Kidney epithelial cell (primary cell): ENCODE results near the gene SEZ6. TPM values are rescaled to one million over a fixed set of nuclear protein-coding genes. Genes with fewer than 3 reads are reported as not detected.

Source experiments
- DNase-seq: peaks from one replicate; pipeline ENCODE4 v3.0.0-alpha.2; 2010; ENCODE audit warnings: low read depth
- H3K27me3 ChIP-seq: 2 replicates; pipeline ENCODE4 v1.6.0; 2011; ENCODE audit warnings: low read length; ENCODE audit not compliant: control insufficient read depth, insufficient read depth
- H3K36me3 ChIP-seq: 2 replicates; pipeline ENCODE4 v1.5.1; 2011; ENCODE audit warnings: low read length; ENCODE audit not compliant: control insufficient read depth, insufficient read depth
- H3K4me3 ChIP-seq: 2 replicates; pipeline ENCODE4 v1.5.1; 2011; ENCODE audit warnings: low read depth, mild to moderate bottlenecking, control low read depth, low read length
- total RNA-seq: library from RNA; depleted of rRNA; stranded (reverse); fragments of >200 nt; gene quantifications from 2 replicates; pipeline ENCODE4 v1.2.3, GENCODE V29; 2015
- TF ChIP-seq, protein P1 (sequence below): IDR thresholded peaks from 2 replicates; pipeline ENCODE4 v1.5.1; 2011; ENCODE audit warnings: mild to moderate bottlenecking, moderate library complexity, low read length, control low read depth, inconsistent platforms; ENCODE audit not compliant: insufficient read depth, poor library complexity, severe bottlenecking

SEZ6 gene
- total RNA-seq, 1 donor from 2014 or later, result not detected

DNA sequence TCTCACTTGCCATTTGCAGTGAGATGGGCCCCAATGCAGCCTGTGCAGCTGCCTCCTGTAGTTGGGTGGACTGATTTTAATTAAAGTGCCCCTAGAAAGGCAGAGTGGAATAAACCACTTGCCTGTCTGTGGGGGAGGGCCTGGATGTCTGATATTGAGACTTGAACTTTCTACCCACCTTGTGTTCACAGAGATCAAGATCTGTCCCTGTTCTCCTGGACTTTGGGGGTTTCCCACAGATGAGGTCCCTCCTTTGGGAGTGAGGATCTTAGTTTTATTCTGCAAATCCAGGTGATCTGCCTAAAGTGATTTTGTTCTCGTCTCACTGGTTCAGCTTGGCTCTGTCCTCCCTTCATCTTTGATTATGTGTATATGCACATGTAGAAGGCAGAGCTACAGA lies 95.3 kb downstream of the SEZ6 start:
- Histone ChIP-seq H3K36me3 (peaks cover 6% of the 10 kb centered on the region), H3K4me3 (no peak overlapping the region), H3K27me3 (no peaks in the 10 kb centered on the region)
- DNase-seq, result no peak
- TF ChIP-seq, protein P1, sequence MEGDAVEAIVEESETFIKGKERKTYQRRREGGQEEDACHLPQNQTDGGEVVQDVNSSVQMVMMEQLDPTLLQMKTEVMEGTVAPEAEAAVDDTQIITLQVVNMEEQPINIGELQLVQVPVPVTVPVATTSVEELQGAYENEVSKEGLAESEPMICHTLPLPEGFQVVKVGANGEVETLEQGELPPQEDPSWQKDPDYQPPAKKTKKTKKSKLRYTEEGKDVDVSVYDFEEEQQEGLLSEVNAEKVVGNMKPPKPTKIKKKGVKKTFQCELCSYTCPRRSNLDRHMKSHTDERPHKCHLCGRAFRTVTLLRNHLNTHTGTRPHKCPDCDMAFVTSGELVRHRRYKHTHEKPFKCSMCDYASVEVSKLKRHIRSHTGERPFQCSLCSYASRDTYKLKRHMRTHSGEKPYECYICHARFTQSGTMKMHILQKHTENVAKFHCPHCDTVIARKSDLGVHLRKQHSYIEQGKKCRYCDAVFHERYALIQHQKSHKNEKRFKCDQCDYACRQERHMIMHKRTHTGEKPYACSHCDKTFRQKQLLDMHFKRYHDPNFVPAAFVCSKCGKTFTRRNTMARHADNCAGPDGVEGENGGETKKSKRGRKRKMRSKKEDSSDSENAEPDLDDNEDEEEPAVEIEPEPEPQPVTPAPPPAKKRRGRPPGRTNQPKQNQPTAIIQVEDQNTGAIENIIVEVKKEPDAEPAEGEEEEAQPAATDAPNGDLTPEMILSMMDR, result no peak

DNA sequence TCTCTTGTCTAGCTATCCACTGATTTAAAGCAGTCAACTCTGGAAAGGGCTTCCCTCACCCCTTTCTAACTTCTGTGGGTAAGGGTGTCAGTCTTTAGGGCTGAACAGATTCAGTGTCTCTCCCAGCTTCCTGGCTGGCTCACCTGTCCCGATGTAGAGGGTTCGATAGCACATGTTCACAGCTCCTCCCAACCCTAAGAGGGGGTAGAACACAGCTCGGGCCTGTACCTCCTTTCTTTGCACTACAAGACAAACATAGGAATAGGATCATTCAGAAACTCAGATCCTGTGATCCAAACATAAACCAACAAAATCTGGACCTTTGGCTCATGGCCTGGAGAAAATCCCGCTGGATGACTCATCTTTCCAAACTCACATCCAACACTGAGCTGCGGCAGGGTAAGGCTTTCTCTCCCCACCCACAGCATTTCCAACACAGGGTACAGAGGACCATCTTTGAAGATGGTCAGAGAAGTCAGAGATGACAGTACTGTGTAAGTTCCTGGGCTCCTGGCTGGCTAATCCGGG lies 97.1 kb downstream of the SEZ6 start:
- Histone ChIP-seq H3K4me3 (no peak overlapping the region), H3K27me3 (no peaks in the 10 kb centered on the region), H3K36me3 (peaks cover 5% of the 10 kb centered on the region)
- TF ChIP-seq, protein P1, result no peak
- no peak for DNase-seq

DNA sequence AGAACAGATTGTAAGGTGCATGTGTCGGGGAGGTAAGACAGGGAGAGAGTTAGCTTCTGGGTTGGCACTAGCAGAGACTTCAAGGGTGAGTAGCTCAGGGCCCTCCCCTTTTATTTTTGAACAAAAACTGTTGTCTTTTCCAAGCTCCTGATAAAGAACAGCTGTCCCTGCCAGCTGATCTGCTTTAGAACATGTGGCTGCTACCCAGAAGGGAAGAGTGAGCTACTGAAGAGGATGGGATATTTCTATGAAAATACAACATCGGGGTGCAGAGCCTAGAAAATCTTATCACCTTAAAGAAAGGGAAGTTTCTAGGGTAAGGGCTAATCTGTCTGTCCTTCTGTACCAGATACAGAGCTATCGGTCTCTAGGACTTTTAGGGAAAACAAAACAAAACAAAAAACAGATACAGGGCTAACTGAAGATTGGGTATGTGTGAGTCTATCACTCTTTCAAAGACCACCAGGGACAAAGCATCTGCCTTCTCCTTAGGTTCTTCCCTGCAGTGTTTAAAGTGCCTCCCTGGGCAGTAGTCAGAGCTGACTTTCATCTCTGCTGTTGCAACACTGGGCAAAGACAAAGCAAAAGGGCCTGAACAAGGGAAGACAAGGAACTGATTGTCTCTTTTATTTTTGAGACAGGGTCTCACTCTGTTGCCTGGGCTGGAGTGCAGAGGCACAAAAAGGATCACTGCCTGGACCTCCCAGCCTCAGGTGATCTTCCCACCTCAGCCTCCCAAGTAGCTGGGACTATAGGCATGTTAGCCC lies 97.9 kb downstream of the SEZ6 start:
- Histone ChIP-seq H3K27me3 (no peaks in the 10 kb centered on the region), H3K36me3 (peaks cover 4% of the 10 kb centered on the region), H3K4me3 (no peak overlapping the region)
- TF ChIP-seq, protein P1, result no peak
- no peak for DNase-seq

DNA sequence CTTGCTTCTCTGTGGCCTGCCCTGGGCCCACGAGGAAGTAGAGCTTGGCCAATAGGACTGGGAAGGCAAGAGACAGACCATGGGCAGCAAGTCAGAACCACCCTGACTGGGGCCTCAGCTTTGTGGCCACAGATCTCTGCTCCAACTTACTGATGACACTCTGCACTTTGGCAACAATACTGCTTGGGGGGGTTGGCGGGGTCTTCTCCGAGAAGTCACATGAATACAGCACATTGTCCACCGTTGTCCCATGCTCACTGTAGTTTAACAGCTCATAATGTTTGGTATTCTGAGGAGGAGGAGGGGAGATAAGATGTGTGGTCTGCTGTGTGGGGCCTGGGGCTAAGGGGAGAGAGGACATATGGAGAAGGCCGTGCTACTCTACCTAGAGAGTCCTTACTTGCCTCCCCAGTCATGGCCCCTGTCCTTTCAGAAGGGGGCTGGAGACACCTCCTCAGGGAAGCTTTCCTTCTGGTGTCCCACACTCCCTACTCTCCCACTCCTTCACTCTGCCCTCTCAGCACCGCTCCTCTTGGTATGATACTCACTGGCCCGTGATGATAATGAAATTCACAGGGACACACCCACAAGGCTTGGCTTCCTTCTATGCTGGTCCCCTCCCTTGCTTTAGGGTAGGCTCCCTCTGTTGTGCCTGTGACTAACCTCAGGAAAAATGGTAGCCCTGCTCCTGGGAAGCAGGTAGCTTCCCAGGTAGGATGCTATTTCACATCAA lies 99.0 kb downstream of the SEZ6 start:
- TF ChIP-seq, protein P1, result no peak
- no peak for DNase-seq
- Histone ChIP-seq H3K27me3 (no peaks in the 10 kb centered on the region), H3K36me3 (peaks cover 3% of the 10 kb centered on the region), H3K4me3 (no peak overlapping the region)

DNA sequence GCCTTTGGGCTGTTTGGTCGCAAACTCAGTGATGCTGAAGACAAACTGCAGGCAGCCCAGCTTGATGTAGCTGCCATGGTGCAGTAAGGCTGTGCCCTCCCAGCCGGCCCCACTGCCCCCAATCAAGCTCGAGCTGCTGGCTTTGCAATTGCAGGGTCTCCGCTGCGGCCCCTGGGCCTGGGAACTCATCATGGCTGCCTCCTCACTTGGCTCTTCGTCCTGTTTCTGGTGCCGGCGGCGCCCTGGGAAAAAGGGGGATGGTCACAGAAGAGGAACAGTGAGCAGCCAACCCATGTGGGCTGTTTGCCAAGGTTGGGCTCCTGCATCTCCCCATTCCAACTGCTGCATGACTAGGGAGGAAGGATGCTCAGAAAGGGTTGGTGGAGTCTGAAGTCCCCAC lies 99.6 kb downstream of the SEZ6 start:
- Histone ChIP-seq H3K4me3 (no peak overlapping the region), H3K36me3 (peaks cover 2% of the 10 kb centered on the region), H3K27me3 (no peaks in the 10 kb centered on the region)
- TF ChIP-seq, protein P1, result no peak
- no peak for DNase-seq

Other genes with a start within 250 kb of the SEZ6 start
- gene FAM222B, start 163.2 kb downstream of the SEZ6 start, total RNA-seq, result 24.3 and 37.7 TPM in 2 replicates
- 54.9 and 74.1 TPM in 2 replicates for gene ERAL1, start 151.0 kb downstream of the SEZ6 start, total RNA-seq
- 55.5 and 69.1 TPM in 2 replicates for gene FLOT2, start 108.3 kb downstream of the SEZ6 start, total RNA-seq
- gene DHRS13, start 103.0 kb downstream of the SEZ6 start, total RNA-seq, result 12.2 and 12.7 TPM in 2 replicates
- 19.6 and 30.8 TPM in 2 replicates for gene PHF12, start 54.5 kb downstream of the SEZ6 start, total RNA-seq
- gene PIPOX, start 37.1 kb upstream of the SEZ6 start, total RNA-seq, result 0.29 and 0.34 TPM in 2 replicates
- gene MYO18A, start 174.4 kb upstream of the SEZ6 start, total RNA-seq, result 18.6 and 19.8 TPM in 2 replicates
- gene CRYBA1, start 240.8 kb upstream of the SEZ6 start, total RNA-seq, result not detected in 2 replicates